ENCODE measurements around the gene NKD2. TPM values are rescaled to one million over a fixed set of nuclear protein-coding genes. Genes with fewer than 3 reads are reported as not detected.
A peak's percentile ranks its signal among the peaks of the same experiment; 100 is the strongest.

The NKD2 gene
- total RNA-seq, 1 experiment from 2014 or later, result 12.8 TPM

- TF ChIP-seq ZSCAN18 (CRISPR knock-in tag; IDR thresholded peaks at IDR 0.05) (no peak), E2F4 (CRISPR knock-in tag; IDR thresholded peaks at IDR 0.05; ENCODE audit: borderline replicate concordance, low read depth) (no peak), ATF6 (CRISPR knock-in tag; IDR thresholded peaks at IDR 0.05) (no peak)
- Mint-ChIP-seq H3K27me3 (ENCODE audit: low read depth) (no peaks in the 10 kb centered on the region), H3K9me3 (no peaks in the 10 kb centered on the region), H3K4me1 (peaks cover 6% of the 10 kb centered on the region), H3K27ac (no peak overlapping the region), H3K36me3 (no peaks in the 10 kb centered on the region), H3K4me3 (no peak overlapping the region)
- ChIA-PET POLR2A (no interaction called here), CTCF (interaction anchor here (1.1 to 1.2 kb wide), 2 partner anchors 9 to 35 kb away, joined by 3 read pairs; no protein-coding TSS in a partner anchor)
- DNase-seq (ENCODE audit: low spot score), result no peak
- no peak for ATAC-seq
Measured at GRCh38 chr5:1016476-1016875, 7.9 kb downstream of the NKD2 start.

GRCh38 chr5:1017056-1017455 lies 8.5 kb downstream of the NKD2 start:
- DNase-seq (ENCODE audit: low spot score) (no peak), ATAC-seq (no peak)
- TF ChIP-seq PRRX2 (CRISPR knock-in tag; IDR thresholded peaks at IDR 0.05), result no peak
- TF ChIP-seq SOX15 (CRISPR knock-in tag; IDR thresholded peaks at IDR 0.05), result no peak
- no peak for TF ChIP-seq ZNF219 (CRISPR knock-in tag; IDR thresholded peaks at IDR 0.05; ENCODE audit: borderline replicate concordance)
- no peak for TF ChIP-seq NR1H2 (CRISPR knock-in tag; IDR thresholded peaks at IDR 0.05)
- no peak for TF ChIP-seq ELF4 (CRISPR knock-in tag; IDR thresholded peaks at IDR 0.05; ENCODE audit: low read depth)
- H3K36me3 Mint-ChIP-seq, result no peaks in the 10 kb centered on the region
- H3K4me3 Mint-ChIP-seq, result no peak overlapping the region
- H3K9me3 Mint-ChIP-seq, result no peaks in the 10 kb centered on the region
- no peaks in the 10 kb centered on the region for H3K27me3 Mint-ChIP-seq (ENCODE audit: low read depth)
- POLR2A ChIA-PET, result no interaction called here
- CTCF ChIA-PET, result interaction anchor here (1.2 kb wide), 1 partner anchor 35 kb away, joined by 3 read pairs; no protein-coding TSS in a partner anchor
- H3K27ac Mint-ChIP-seq, result no peak overlapping the region
- peaks cover 4% of the 10 kb centered on the region; the same call in 1 of the 2 replicates for H3K4me1 Mint-ChIP-seq

- no peak for DNase-seq (ENCODE audit: low spot score)
- peaks cover 4% of the 10 kb centered on the region; the same call in 1 of the 2 replicates for H3K4me1 Mint-ChIP-seq
- ATAC-seq, result no peak
- no peaks in the 10 kb centered on the region for H3K36me3 Mint-ChIP-seq
- POLR2A ChIA-PET, result no interaction called here
- peak overlapping the region; percentile 68; the same call in 1 of the 2 replicates for H3K27ac Mint-ChIP-seq
- no peaks in the 10 kb centered on the region for H3K27me3 Mint-ChIP-seq (ENCODE audit: low read depth)
- no peaks in the 10 kb centered on the region for H3K9me3 Mint-ChIP-seq
- CTCF ChIA-PET, result interaction anchor here (1.0 kb wide), 2 partner anchors 35 to 72 kb away, joined by 3 to 5 read pairs; no protein-coding TSS in a partner anchor
- H3K4me3 Mint-ChIP-seq, result no peak overlapping the region
- TF ChIP-seq E2F1 (CRISPR knock-in tag; IDR thresholded peaks at IDR 0.05), result no peak
- no peak for TF ChIP-seq NR3C1 (CRISPR knock-in tag; conservative IDR thresholded peaks at IDR 0.05; ENCODE audit: low read depth)
- no peak for TF ChIP-seq ZNF121 (CRISPR knock-in tag; IDR thresholded peaks at IDR 0.05)
- TF ChIP-seq PRDM15 (CRISPR knock-in tag; IDR thresholded peaks at IDR 0.05), result no peak
- no peak for TF ChIP-seq ATF6 (CRISPR knock-in tag; IDR thresholded peaks at IDR 0.05)
- TF ChIP-seq GABPB1 (CRISPR knock-in tag; IDR thresholded peaks at IDR 0.05), result no peak
- TF ChIP-seq ATF3 (CRISPR knock-in tag; conservative IDR thresholded peaks at IDR 0.05), result no peak
- no peak for TF ChIP-seq ZNF317 (CRISPR knock-in tag; IDR thresholded peaks at IDR 0.05; ENCODE audit: borderline replicate concordance, low read depth)
- no peak for TF ChIP-seq FOXP1 (CRISPR knock-in tag; IDR thresholded peaks at IDR 0.05; ENCODE audit: borderline replicate concordance)
- no peak for TF ChIP-seq SOX15 (CRISPR knock-in tag; IDR thresholded peaks at IDR 0.05)
- TF ChIP-seq JUN (CRISPR knock-in tag; IDR thresholded peaks at IDR 0.05), result no peak
Measured at GRCh38 chr5:1017691-1018455, 9.3 kb downstream of the NKD2 start.

Measured in WTC11 (cell line).